ENCODE results near the gene PARVB.

GRCh38 chr22:44119669-44120313 lies 95.7 kb downstream of the PARVB start:
- no peak for TF ChIP-seq EZH2 (IDR thresholded peaks at IDR 0.05; ENCODE audit: low read length, missing control alignments)
- no peak for TF ChIP-seq CTCF (conservative IDR thresholded peaks at IDR 0.05 in 1 of 2, IDR thresholded peaks at IDR 0.05 in 1 of 2; ENCODE audit: low read depth in 1 of 2, low read length in 2 of 2)
